Measurements from ENCODE around the gene UCN2.
"Not testable (repeated sequence)": the region's sequence is repeated elsewhere in the genome, so short reads cannot be mapped to it uniquely, and the experiment has no call there.

Gene UCN2

GRCh38 chr3:48532977-48533337 lies 30.6 kb downstream of the UCN2 start:
- no peak for DNase-seq

GRCh38 chr3:48532271-48532976 lies 31.2 kb downstream of the UCN2 start:
- no peak for DNase-seq

- DNase-seq = not testable (repeated sequence)
These were observed 32.9 kb downstream of the UCN2 start for GRCh38 chr3:48530701-48531100.

GRCh38 chr3:48528754-48529153 lies 34.8 kb downstream of the UCN2 start:
- no peak for DNase-seq

GRCh38 chr3:48528048-48528447 lies 35.5 kb downstream of the UCN2 start:
- DNase-seq = no peak

- DNase-seq = no peak
These were observed 38.6 kb downstream of the UCN2 start for GRCh38 chr3:48524970-48525369.

- no peak for DNase-seq
These were observed 41.9 kb downstream of the UCN2 start for GRCh38 chr3:48521635-48522034.

- no peak for DNase-seq
These were observed 44.3 kb downstream of the UCN2 start for GRCh38 chr3:48519277-48519643.

- DNase-seq = no peak
These were observed 44.8 kb downstream of the UCN2 start for GRCh38 chr3:48518638-48519276.

GRCh38 chr3:48518069-48518468 lies 45.5 kb downstream of the UCN2 start:
- DNase-seq = no peak

- peak; percentile 8 for DNase-seq
These were observed 47.0 kb downstream of the UCN2 start for GRCh38 chr3:48516571-48516970.

- no peak for DNase-seq
These were observed 49.0 kb downstream of the UCN2 start for GRCh38 chr3:48514431-48515227.

Data from stimulated activated naive CD4-positive, alpha-beta T cell treated with Interleukin-2 at 50 U/mL for 16 hours (primary cell).